T-helper 1 cell treated with Interleukin-12 subunit alpha and Interleukin-12 subunit beta and Interleukin-4 antibody, amounts not matched to agents 30 μg/mL and 1 μg/mL, for 36 hours (primary cell): ENCODE results near the gene NPIPB9.
"Not testable (repeated sequence)": the region's sequence is repeated elsewhere in the genome, so short reads cannot be mapped to it uniquely, and the experiment has no call there.

Experiments used
- H3K27ac Mint-ChIP-seq: one replicate; pipeline ENCODE4 v1.8.0; 2021; ENCODE audit warnings: mild to moderate bottlenecking, mixed read lengths
- H3K27me3 Mint-ChIP-seq: one replicate; pipeline ENCODE4 v1.8.0; 2021; ENCODE audit warnings: low read depth, mixed read lengths
- H3K36me3 Mint-ChIP-seq: one replicate; pipeline ENCODE4 v1.8.0; 2021; ENCODE audit warnings: low read depth, mixed read lengths
- H3K4me1 Mint-ChIP-seq: one replicate; pipeline ENCODE4 v1.8.0; 2021; ENCODE audit warnings: low read depth, mixed read lengths
- H3K4me3 Mint-ChIP-seq: one replicate; pipeline ENCODE4 v1.8.0; 2021; ENCODE audit warnings: mild to moderate bottlenecking, moderate library complexity, mixed read lengths
- H3K9me3 Mint-ChIP-seq: one replicate; pipeline ENCODE4 v1.8.0; 2021; ENCODE audit warnings: mixed read lengths

NPIPB9 gene

GRCh38 chr16:28751487-28751886 lies at the start of gene NPIPB9:
NPIPB9 (plus strand) TSS chr16:28751787.
- not testable (repeated sequence) for H3K27me3 Mint-ChIP-seq, H3K9me3 Mint-ChIP-seq, H3K36me3 Mint-ChIP-seq, H3K27ac Mint-ChIP-seq, H3K4me1 Mint-ChIP-seq, H3K4me3 Mint-ChIP-seq

GRCh38 chr16:28704246-28704645 lies 47.3 kb upstream of the NPIPB9 start:
- H3K4me1 Mint-ChIP-seq, H3K4me3 Mint-ChIP-seq, H3K9me3 Mint-ChIP-seq, H3K27me3 Mint-ChIP-seq, H3K27ac Mint-ChIP-seq, H3K36me3 Mint-ChIP-seq: not testable (repeated sequence)

GRCh38 chr16:28711220-28712083 lies 40.1 kb upstream of the NPIPB9 start, which contains the start of gene EIF3C:
EIF3C (plus strand) TSS chr16:28711464; CDS start chr16:28711687, 223 bp downstream.
- peak within 1 kb of the TSS; percentile 76 for H3K4me3 Mint-ChIP-seq
- not testable (repeated sequence) for H3K27me3 Mint-ChIP-seq, H3K4me1 Mint-ChIP-seq, H3K27ac Mint-ChIP-seq, H3K9me3 Mint-ChIP-seq, H3K36me3 Mint-ChIP-seq

GRCh38 chr16:28722852-28723650 lies 28.5 kb upstream of the NPIPB9 start:
- H3K4me3 Mint-ChIP-seq, H3K36me3 Mint-ChIP-seq, H3K9me3 Mint-ChIP-seq, H3K4me1 Mint-ChIP-seq, H3K27ac Mint-ChIP-seq, H3K27me3 Mint-ChIP-seq: not testable (repeated sequence)

GRCh38 chr16:28731253-28731652 lies 20.3 kb upstream of the NPIPB9 start:
- not testable (repeated sequence) for H3K27me3 Mint-ChIP-seq, H3K4me1 Mint-ChIP-seq, H3K27ac Mint-ChIP-seq, H3K36me3 Mint-ChIP-seq, H3K4me3 Mint-ChIP-seq, H3K9me3 Mint-ChIP-seq

GRCh38 chr16:28732455-28733124 lies 19.0 kb upstream of the NPIPB9 start:
- not testable (repeated sequence) for H3K27ac Mint-ChIP-seq, H3K36me3 Mint-ChIP-seq, H3K27me3 Mint-ChIP-seq, H3K4me3 Mint-ChIP-seq, H3K4me1 Mint-ChIP-seq, H3K9me3 Mint-ChIP-seq

- H3K27ac Mint-ChIP-seq, H3K27me3 Mint-ChIP-seq, H3K36me3 Mint-ChIP-seq, H3K9me3 Mint-ChIP-seq, H3K4me3 Mint-ChIP-seq, H3K4me1 Mint-ChIP-seq: not testable (repeated sequence)
Observed at GRCh38 chr16:28739787-28740186, 11.8 kb upstream of the NPIPB9 start.

- not testable (repeated sequence) for H3K27ac Mint-ChIP-seq, H3K4me1 Mint-ChIP-seq, H3K36me3 Mint-ChIP-seq, H3K4me3 Mint-ChIP-seq, H3K9me3 Mint-ChIP-seq, H3K27me3 Mint-ChIP-seq
Observed at GRCh38 chr16:28740631-28741030, 11.0 kb upstream of the NPIPB9 start.

GRCh38 chr16:28741295-28741694 lies 10.3 kb upstream of the NPIPB9 start:
- not testable (repeated sequence) for H3K36me3 Mint-ChIP-seq, H3K27ac Mint-ChIP-seq, H3K4me1 Mint-ChIP-seq, H3K27me3 Mint-ChIP-seq, H3K4me3 Mint-ChIP-seq, H3K9me3 Mint-ChIP-seq

- H3K4me3 Mint-ChIP-seq, H3K36me3 Mint-ChIP-seq, H3K9me3 Mint-ChIP-seq, H3K4me1 Mint-ChIP-seq, H3K27ac Mint-ChIP-seq, H3K27me3 Mint-ChIP-seq: not testable (repeated sequence)
Observed at GRCh38 chr16:28746618-28747350, 4.8 kb upstream of the NPIPB9 start.

GRCh38 chr16:28749997-28750465 lies 1.6 kb upstream of the NPIPB9 start:
- H3K9me3 Mint-ChIP-seq, H3K27ac Mint-ChIP-seq: not testable (repeated sequence)

GRCh38 chr16:28750469-28751067 lies 1.0 kb upstream of the NPIPB9 start:
- H3K4me3 Mint-ChIP-seq, H3K27ac Mint-ChIP-seq, H3K36me3 Mint-ChIP-seq, H3K27me3 Mint-ChIP-seq, H3K9me3 Mint-ChIP-seq, H3K4me1 Mint-ChIP-seq: not testable (repeated sequence)

More at GRCh38 chr16:28749997-28750465, 1.6 kb upstream of the NPIPB9 start:
- H3K36me3 Mint-ChIP-seq, H3K4me1 Mint-ChIP-seq, H3K27me3 Mint-ChIP-seq: not testable (repeated sequence)
- peak overlapping the region; percentile 48 for H3K4me3 Mint-ChIP-seq

- H3K9me3 Mint-ChIP-seq, H3K27me3 Mint-ChIP-seq, H3K36me3 Mint-ChIP-seq, H3K4me1 Mint-ChIP-seq, H3K27ac Mint-ChIP-seq, H3K4me3 Mint-ChIP-seq: not testable (repeated sequence)
Observed at GRCh38 chr16:28781697-28782096, 30.1 kb downstream of the NPIPB9 start.

- H3K9me3 Mint-ChIP-seq, H3K4me3 Mint-ChIP-seq, H3K4me1 Mint-ChIP-seq, H3K27ac Mint-ChIP-seq, H3K36me3 Mint-ChIP-seq, H3K27me3 Mint-ChIP-seq: not testable (repeated sequence)
Observed at GRCh38 chr16:28782357-28782756, 30.8 kb downstream of the NPIPB9 start.
